OCI-LY3 (cell line): ENCODE data around the gene ZC2HC1C.

Experiments used
- CTCF ChIP-seq: fragments of 200-600, 300-600 bp; sonication (generic); IDR thresholded peaks from 2 replicates; pipeline ENCODE4 v1.5.1; 2014; ENCODE audit warnings: antibody characterized with exemption, low read length, low read depth
- EZH2phosphoT487 ChIP-seq: fragments of 200-600 bp; shearing (Covaris generic); IDR thresholded peaks from 2 replicates; pipeline ENCODE4 v1.6.1; 2018; ENCODE audit warnings: antibody characterized with exemption, mixed run types, low read depth

- TF ChIP-seq CTCF = no peak
- TF ChIP-seq EZH2phosphoT487 = no peak
These were observed 32.0 kb downstream of the ZC2HC1C start for GRCh38 chr14:75101491-75101890.
